ENCODE measurements around the gene NFYA. TPM values are rescaled to one million over a fixed set of nuclear protein-coding genes. Genes with fewer than 3 reads are reported as not detected.

Gene NFYA
- 12.1 TPM for total RNA-seq
- long read RNA-seq, partial matches to known transcripts, result 2 of 12 reads
- long read RNA-seq, other reads (novel, unspliced or antisense), result 7 of 12 reads

- ATAC-seq, result peak; percentile 77
- DNase-seq, result peak; percentile 100
- intact Hi-C loops (cut with micrococcal nuclease), result no loop called here
Observed at GRCh38 chr6:41072836-41073202, at the start of gene NFYA. NFYA (plus strand) TSS chr6:41072974; CDS start chr6:41079090, 6,116 bp downstream.

GRCh38 chr6:41023114-41023513, 49.7 kb upstream of the NFYA start:
- intact Hi-C loops (cut with micrococcal nuclease), result loop anchor here (10.0 kb wide), 1 partner anchor 128 kb away; no protein-coding TSS in a partner anchor
- DNase-seq, result no peak
- no peak for ATAC-seq

- no peak for ATAC-seq
- no peak for DNase-seq
- intact Hi-C loops (cut with micrococcal nuclease), result loop anchor here (10.0 kb wide), 1 partner anchor 131 kb away; no protein-coding TSS in a partner anchor
Observed at GRCh38 chr6:41025966-41026530, 46.7 kb upstream of the NFYA start.

GRCh38 chr6:41027241-41027640, 45.5 kb upstream of the NFYA start:
- DNase-seq, result no peak
- intact Hi-C loops (cut with micrococcal nuclease), result loop anchor here (10.0 kb wide), 1 partner anchor 132 kb away; no protein-coding TSS in a partner anchor
- ATAC-seq, result no peak

- ATAC-seq (peak; percentile 97), DNase-seq (peak; percentile 95)
- intact Hi-C loops (cut with micrococcal nuclease), result loop anchor here (10.0 kb wide), 1 partner anchor 133 kb away; no protein-coding TSS in a partner anchor
Observed at GRCh38 chr6:41027799-41028560, 44.8 kb upstream of the NFYA start.

GRCh38 chr6:41028561-41029412, 44.0 kb upstream of the NFYA start:
- intact Hi-C loops (cut with micrococcal nuclease), result loop anchor here (10.0 kb wide), 1 partner anchor 134 kb away; no protein-coding TSS in a partner anchor
- peak; percentile 69 for ATAC-seq

GRCh38 chr6:41032830-41033229, 39.9 kb upstream of the NFYA start:
- DNase-seq (no peak), ATAC-seq (no peak)
- intact Hi-C loops (cut with micrococcal nuclease), result no loop called here

More at GRCh38 chr6:41028561-41029412, 44.0 kb upstream of the NFYA start:
- no peak for DNase-seq

GRCh38 chr6:41033776-41034175, 39.0 kb upstream of the NFYA start:
- no peak for DNase-seq
- intact Hi-C loops (cut with micrococcal nuclease), result no loop called here
- no peak for ATAC-seq

GRCh38 chr6:41036186-41036585, 36.6 kb upstream of the NFYA start:
- DNase-seq (no peak), ATAC-seq (no peak)
- intact Hi-C loops (cut with micrococcal nuclease), result no loop called here

GRCh38 chr6:41036601-41037000, 36.2 kb upstream of the NFYA start:
- ATAC-seq, result no peak
- intact Hi-C loops (cut with micrococcal nuclease), result no loop called here
- DNase-seq, result no peak

- ATAC-seq (no peak), DNase-seq (no peak)
- intact Hi-C loops (cut with micrococcal nuclease), result no loop called here
Observed at GRCh38 chr6:41037107-41037900, 35.5 kb upstream of the NFYA start.

- intact Hi-C loops (cut with micrococcal nuclease), result no loop called here
- DNase-seq (no peak), ATAC-seq (no peak)
Observed at GRCh38 chr6:41038205-41038604, 34.6 kb upstream of the NFYA start.

GRCh38 chr6:41039060-41039998, 33.4 kb upstream of the NFYA start, which contains the start of gene UNC5CL:
UNC5CL (minus strand) TSS chr6:41039221; CDS start chr6:41035074, 4,147 bp downstream.
- ATAC-seq, result peak; percentile 76

GRCh38 chr6:41040101-41040939, 32.5 kb upstream of the NFYA start:
- no peak for DNase-seq
- intact Hi-C loops (cut with micrococcal nuclease), result no loop called here
- peak; percentile 14 for ATAC-seq

More at GRCh38 chr6:41039060-41039998, 33.4 kb upstream of the NFYA start, which contains the start of gene UNC5CL:
- intact Hi-C loops (cut with micrococcal nuclease), result no loop called here
- DNase-seq, result no peak

GRCh38 chr6:41040940-41041536, 31.7 kb upstream of the NFYA start:
- intact Hi-C loops (cut with micrococcal nuclease), result no loop called here
- DNase-seq, result no peak
- no peak for ATAC-seq

Data from left ventricle myocardium superior (tissue), 1 donor.